Neural crest cell (in vitro differentiated cells): ENCODE measurements around the gene CFDP1. TPM values are rescaled to one million over a fixed set of nuclear protein-coding genes. Genes with fewer than 3 reads are reported as not detected.

Source experiments
- DNase-seq: peaks from one replicate; pipeline ENCODE4 v3.0.0; 2021; ENCODE audit warnings: low read depth, mixed read lengths, low spot score
- H3K27ac Mint-ChIP-seq: one replicate; pipeline ENCODE4 v1.8.0; 2021; ENCODE audit warnings: mild to moderate bottlenecking, mixed read lengths; ENCODE audit not compliant: unreplicated experiment
- H3K27me3 Mint-ChIP-seq: 2 replicates; pipeline ENCODE4 v1.8.0; 2021; ENCODE audit warnings: low read depth, mild to moderate bottlenecking, mixed read lengths
- H3K36me3 Mint-ChIP-seq: 2 replicates; pipeline ENCODE4 v1.8.0; 2021; ENCODE audit warnings: low read depth, mild to moderate bottlenecking, mixed read lengths
- H3K4me1 Mint-ChIP-seq: 2 replicates; pipeline ENCODE4 v1.8.0; 2021; ENCODE audit warnings: mixed read lengths
- H3K4me3 Mint-ChIP-seq: one replicate; pipeline ENCODE4 v1.8.0; 2021; ENCODE audit warnings: mild to moderate bottlenecking, mixed read lengths
- H3K9me3 Mint-ChIP-seq: 2 replicates; pipeline ENCODE4 v1.8.0; 2021; ENCODE audit warnings: mixed read lengths
- total RNA-seq: library from RNA; stranded (reverse); gene quantifications from 2 replicates; pipeline ENCODE4 v1.2.1, GENCODE V29; 2021
- TF ChIP-seq, protein P1 (sequence below): fragments of 200-600 bp; sonication (generic); conservative IDR thresholded peaks from 2 replicates; pipeline ENCODE4 v1.5.0; 2021; ENCODE audit warnings: antibody characterized with exemption, mild to moderate bottlenecking

The CFDP1 gene
- total RNA-seq, 1 donor from 2014 or later = 99.8 TPM

DNA sequence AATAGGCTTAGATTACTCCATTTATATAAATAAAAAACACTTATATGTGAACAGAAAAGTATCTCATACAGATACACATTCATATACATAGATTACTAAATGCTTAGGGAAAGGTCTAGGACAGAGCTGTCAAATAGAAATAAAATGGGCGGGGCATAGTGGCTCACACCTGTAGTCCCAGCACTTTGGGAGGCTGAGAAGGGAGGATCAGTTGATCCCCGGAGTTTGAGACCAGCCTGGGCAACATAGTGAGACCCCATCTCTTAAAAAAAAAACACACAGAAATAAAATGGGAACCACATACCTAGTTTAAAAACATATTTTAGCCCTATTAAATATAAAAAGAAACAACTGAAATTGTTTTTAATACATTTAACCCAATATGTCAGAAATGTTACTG is 58.9 kb downstream of the CFDP1 start:
- TF ChIP-seq, protein P1, sequence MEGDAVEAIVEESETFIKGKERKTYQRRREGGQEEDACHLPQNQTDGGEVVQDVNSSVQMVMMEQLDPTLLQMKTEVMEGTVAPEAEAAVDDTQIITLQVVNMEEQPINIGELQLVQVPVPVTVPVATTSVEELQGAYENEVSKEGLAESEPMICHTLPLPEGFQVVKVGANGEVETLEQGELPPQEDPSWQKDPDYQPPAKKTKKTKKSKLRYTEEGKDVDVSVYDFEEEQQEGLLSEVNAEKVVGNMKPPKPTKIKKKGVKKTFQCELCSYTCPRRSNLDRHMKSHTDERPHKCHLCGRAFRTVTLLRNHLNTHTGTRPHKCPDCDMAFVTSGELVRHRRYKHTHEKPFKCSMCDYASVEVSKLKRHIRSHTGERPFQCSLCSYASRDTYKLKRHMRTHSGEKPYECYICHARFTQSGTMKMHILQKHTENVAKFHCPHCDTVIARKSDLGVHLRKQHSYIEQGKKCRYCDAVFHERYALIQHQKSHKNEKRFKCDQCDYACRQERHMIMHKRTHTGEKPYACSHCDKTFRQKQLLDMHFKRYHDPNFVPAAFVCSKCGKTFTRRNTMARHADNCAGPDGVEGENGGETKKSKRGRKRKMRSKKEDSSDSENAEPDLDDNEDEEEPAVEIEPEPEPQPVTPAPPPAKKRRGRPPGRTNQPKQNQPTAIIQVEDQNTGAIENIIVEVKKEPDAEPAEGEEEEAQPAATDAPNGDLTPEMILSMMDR = no peak
- peaks cover 2% of the 10 kb centered on the region for H3K36me3 Mint-ChIP-seq
- DNase-seq = no peak
- peaks cover 38% of the 10 kb centered on the region for H3K4me1 Mint-ChIP-seq
- H3K9me3 Mint-ChIP-seq = no peaks in the 10 kb centered on the region
- H3K27me3 Mint-ChIP-seq = no peaks in the 10 kb centered on the region
- no peak overlapping the region for H3K27ac Mint-ChIP-seq
- H3K4me3 Mint-ChIP-seq = no peak overlapping the region

DNA sequence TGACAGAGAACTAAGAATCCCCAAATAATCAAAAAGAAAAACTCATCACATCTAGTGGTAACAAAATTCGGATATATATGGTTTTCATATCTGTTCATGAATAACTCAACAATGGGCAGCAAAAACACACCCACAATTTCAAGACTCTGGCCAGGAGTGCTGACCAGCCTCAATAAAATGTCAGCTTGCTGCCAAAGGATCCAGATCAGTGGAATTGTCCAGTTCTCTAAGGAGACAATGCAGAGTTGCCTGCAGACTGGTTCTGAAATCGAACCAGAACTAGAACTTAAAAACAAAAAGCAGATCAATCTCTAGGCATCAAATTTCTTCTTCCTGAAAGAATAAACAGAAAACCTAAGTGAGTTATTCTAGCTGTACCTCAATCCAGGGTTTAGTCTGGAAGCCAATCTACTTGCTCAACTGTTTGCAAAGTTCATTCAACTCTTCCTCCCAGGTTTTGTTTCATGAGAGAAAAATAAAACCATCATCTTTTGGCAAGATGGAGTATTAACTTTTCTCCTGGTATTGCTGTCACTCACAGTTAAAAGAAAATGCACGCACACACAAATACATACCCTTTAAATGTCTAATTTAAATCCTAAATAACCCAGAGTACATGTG is 61.0 kb downstream of the CFDP1 start:
- no peak overlapping the region for H3K27ac Mint-ChIP-seq
- DNase-seq = no peak
- H3K9me3 Mint-ChIP-seq = no peaks in the 10 kb centered on the region
- H3K4me3 Mint-ChIP-seq = no peak overlapping the region
- TF ChIP-seq, protein P1 = no peak
- no peaks in the 10 kb centered on the region for H3K27me3 Mint-ChIP-seq
- H3K36me3 Mint-ChIP-seq = peaks cover 2% of the 10 kb centered on the region
- H3K4me1 Mint-ChIP-seq = peaks cover 19% of the 10 kb centered on the region

DNA sequence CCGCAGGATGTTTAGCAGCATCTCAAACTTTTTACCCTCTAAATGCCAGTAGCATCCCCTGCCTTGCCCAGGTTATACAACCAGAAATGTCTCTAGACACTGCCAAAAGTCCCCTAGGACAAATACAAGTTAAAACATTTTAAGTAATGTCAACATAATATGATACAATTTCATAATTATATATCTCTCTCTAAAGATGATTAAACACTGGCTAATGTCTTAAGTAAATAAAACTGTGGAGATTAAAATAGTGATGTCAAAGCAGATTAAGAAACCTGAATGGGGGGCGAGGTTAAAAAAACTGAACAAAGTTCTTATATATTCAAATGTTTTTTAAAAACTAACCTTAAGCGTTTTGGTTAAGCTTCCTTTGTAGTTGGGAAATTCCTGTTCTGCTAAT is 62.1 kb downstream of the CFDP1 start:
- TF ChIP-seq, protein P1 = no peak
- peaks cover 7% of the 10 kb centered on the region for H3K36me3 Mint-ChIP-seq
- no peak for DNase-seq
- no peaks in the 10 kb centered on the region for H3K27me3 Mint-ChIP-seq
- no peak overlapping the region for H3K27ac Mint-ChIP-seq
- no peaks in the 10 kb centered on the region for H3K9me3 Mint-ChIP-seq
- no peak overlapping the region for H3K4me3 Mint-ChIP-seq
- H3K4me1 Mint-ChIP-seq = peaks cover 7% of the 10 kb centered on the region

DNA sequence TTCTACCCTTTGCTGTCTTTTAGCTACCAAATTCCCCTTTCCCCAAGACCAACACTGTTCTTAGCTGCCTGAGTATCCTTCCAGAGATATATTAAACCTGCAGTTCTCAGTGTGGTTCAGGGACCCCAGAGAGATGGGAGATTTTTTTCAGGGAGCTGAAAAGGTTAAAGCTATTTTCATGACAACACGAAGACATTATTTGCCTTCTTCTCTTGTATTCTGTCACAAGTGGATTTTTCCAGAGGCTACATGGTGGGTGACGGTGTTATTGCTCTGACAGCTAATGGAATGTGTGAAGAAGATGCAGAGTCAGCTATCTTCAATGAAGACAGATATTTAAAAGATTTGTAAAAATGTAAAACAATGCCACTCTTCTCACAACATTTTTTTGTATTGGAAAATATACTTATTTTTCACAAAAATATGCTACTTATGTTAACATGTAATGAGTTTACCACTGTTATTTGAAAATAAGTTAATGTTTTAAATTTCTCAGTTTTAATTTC is 69.0 kb downstream of the CFDP1 start:
- no peak for DNase-seq
- Mint-ChIP-seq H3K27me3 (no peaks in the 10 kb centered on the region), H3K36me3 (peaks cover 7% of the 10 kb centered on the region), H3K9me3 (no peaks in the 10 kb centered on the region), H3K4me1 (peaks cover 9% of the 10 kb centered on the region), H3K27ac (no peak overlapping the region), H3K4me3 (no peak overlapping the region)
- TF ChIP-seq, protein P1 = no peak

DNA sequence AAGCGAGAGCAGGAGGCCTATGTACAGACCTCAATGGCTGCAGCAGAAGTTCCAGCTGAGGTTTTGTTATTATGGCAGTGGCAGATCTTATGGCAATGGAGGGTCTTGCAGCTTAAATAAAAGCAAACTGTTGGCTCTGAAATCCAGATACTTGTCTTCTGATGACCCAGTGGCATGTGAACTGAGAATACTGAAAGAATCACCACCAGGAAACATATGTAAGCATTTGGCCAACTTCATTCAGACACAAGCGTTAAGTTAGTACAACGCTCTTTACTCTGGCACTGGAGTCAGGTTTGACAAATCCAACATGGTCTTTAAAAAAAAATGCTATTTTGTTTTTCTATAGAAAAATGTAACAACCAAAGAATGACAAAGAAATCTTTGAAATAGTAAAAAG is 70.5 kb downstream of the CFDP1 start:
- Mint-ChIP-seq H3K27ac (no peak overlapping the region), H3K9me3 (no peaks in the 10 kb centered on the region), H3K36me3 (peaks cover 7% of the 10 kb centered on the region), H3K27me3 (no peaks in the 10 kb centered on the region), H3K4me1 (peaks cover 9% of the 10 kb centered on the region), H3K4me3 (no peak overlapping the region)
- no peak for DNase-seq
- TF ChIP-seq, protein P1 = no peak
